CD4-positive, alpha-beta T cell treated with Interleukin-10 for 1 hour (primary cell): ENCODE results near the gene TEAD1.

Source experiments
- DNase-seq: peaks from one replicate; pipeline ENCODE4 v3.0.0-alpha.2; 2020

Gene TEAD1

DNA sequence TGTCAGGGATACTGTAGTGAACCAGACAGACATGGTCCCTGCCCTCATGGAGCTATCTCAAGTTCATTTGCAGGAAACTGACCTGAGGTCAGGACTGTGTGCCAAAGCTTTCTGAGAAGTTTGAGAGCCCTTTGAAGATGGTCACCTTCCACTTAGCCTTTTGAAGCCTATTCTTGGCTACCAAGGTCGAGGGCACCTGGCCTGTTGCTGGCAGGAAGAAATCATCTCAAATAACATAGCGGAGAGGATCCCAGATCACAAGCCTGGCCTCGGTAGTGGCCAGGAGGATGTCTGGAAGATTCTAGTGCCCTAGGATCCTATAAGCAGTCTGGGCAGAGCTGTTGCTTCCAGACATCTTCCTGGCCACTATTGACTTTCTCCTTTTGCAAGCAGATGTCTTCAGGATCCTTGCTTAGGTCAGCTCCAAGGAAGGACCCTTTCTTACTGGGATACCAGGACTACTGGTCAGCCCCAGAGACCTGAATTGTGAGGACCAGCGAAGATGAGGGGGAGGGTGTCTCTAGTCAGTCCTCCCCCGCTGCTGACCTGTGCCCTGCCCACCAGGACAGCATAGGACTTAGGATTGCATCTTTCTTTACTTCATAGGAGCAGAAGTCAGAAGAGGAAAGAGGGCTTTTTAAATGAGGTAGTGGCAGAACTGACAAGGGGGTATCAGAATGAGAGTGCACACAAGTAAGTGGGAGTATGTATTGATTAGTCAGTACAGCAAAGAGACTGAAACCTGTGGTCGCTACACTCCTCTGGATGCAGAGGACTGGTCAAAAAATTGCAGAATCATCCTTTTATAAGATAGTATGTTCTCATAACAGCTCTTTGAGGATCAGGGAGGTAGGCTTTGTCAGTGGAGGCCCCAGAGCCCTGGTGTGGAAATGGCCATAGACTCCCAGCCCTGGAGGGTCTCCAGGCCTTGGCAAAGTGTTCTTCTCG, 94.8 kb downstream of the TEAD1 start:
- DNase-seq: no peak

DNA sequence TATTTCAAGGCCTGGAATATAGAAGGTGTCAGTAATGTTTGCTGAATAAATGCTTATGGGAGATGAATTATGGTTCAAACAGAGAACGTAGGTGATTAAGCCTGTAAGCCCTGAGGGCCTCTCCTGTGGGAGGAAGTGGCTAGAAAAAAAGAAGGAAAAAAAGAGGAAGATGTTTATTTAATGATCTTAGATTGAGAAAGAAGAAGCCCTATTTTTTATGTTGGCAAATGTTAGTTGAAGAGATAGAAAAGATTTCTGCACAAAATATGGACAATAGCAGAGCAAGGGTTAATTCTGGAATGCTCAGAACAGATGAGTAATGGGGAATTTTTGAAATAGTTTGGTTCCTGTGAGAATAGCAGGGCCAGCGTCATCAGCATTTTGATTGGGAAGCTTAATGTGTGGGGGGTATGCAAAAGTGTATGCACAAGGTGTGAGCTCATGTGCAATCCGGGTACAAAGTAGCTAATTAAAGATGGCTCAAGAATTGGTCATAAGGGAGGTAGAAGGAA, 95.7 kb downstream of the TEAD1 start:
- DNase-seq: no peak

DNA sequence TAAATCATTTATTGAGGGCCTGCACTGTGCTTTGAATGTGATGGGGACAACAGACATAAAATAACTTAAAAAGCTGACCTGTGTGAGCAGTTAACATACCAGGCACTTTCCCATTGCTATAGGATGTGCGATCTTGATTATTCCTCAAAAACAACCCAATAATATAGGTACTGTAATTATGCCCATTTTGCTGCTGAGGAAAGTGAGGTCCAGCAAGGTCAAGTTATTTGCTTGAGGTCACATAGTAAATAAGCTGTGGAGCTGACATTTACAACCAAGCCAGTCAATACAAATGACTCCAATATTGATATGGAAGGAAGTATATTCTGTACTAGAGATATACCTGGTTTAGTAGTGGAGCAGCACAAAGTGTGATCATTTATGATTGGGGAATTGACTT, 96.2 kb downstream of the TEAD1 start:
- DNase-seq: no peak

DNA sequence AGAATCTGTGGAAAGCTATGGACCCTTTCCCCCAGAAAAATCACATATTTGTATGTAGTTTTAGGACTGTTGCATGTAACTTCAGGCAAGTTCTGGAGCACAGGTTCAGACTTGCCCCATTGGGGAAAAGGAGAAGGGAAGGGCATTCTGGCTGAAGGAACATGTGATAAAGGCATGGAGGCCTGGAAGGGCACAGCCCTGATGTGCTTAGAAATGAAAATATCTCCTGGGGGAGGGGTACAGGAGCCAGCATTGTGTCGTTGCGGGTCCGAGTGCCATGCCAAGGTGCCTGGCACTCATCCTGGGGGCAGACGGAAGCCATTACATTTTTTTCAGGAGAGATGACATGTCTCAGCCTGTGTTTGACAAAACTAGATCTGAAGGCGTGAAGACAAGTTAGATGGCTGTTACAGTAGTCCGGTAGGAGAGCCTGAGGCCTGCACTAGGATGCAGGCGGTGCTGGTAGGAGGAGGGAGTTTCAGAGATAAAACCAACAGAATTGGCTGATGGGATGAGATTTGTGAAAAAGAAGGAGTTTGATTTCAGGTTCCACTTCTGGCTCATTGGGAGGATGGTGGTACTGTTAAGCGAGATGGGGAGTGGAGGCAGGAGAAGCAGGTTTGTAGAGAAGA, 96.9 kb downstream of the TEAD1 start:
- no peak for DNase-seq

DNA sequence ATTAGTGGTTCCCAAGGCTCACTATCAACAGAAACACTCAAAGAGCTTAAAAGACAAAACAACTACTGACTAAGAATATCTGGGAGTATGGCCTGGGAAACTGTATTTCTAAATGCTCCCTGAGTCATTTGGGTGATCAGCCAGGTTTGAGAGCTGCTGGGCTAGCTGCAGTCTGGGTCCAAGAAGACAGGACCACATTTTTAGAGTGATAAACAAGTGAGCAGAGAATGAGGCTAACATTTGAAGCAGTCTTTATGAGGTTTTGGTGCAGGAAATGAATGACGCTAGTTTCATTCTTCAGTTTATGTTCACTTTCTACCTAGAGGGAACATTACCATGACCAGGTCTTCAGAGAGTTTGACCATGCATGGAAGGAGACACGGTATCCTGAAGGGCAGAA, 97.7 kb downstream of the TEAD1 start:
- DNase-seq: no peak

DNA sequence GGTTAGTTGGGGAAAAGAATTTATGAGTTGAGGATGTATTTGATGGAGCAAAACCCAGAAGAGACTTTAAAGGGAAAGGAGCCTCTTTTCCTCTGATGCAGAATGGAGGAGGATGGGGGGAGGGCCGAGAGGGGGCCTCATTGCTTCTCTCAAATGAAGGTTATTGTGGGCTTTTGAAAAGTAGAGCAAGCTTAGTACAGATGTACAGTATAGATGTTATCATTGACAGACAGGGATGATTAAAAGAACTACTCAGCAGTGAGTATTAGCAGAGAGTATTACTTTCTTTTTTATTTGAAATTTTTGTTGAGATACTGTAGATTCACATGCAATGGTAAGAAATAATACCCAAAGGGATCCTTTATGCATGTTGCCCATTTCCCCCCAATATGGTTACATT, 98.1 kb downstream of the TEAD1 start:
- no peak for DNase-seq

DNA sequence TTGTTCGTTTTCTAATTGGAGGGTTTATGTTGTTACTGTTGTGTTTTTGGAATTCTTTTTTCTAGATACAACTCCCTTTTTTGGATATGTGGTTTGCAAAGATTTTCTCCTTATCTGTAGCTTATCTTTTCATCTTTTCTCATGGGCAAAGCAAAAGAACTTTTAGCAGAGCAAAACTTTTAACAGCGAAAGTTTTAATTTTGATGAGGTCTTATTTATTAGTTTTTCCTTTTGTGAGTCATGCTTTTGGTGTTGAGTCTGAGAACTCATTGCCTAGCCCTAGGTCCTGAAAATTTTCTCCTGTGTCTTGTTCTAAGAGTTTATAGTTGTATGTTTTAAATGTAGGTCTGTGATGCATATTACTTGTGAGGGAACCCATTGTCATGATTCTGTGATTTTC, 99.4 kb downstream of the TEAD1 start:
- DNase-seq: no peak

DNA sequence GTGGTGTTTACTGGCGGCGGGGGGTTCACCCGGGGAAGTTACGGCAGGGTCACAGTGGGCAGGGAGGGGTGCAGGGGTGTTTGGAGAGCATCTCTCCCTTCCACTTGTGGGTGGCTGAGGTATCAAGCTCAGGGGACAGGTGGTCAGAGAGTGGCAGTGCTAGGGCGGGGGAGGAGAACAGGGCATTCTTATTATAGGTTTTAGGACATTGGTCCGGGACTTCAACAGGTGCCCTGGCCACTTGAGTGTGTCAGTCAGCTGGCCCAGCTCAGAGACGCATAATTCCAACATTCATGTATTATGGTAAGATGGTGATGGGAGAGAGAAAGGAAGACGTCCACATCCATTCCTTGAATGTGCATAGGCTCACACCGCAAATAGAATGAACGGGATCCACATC, 101.7 kb downstream of the TEAD1 start:
- no peak for DNase-seq

DNA sequence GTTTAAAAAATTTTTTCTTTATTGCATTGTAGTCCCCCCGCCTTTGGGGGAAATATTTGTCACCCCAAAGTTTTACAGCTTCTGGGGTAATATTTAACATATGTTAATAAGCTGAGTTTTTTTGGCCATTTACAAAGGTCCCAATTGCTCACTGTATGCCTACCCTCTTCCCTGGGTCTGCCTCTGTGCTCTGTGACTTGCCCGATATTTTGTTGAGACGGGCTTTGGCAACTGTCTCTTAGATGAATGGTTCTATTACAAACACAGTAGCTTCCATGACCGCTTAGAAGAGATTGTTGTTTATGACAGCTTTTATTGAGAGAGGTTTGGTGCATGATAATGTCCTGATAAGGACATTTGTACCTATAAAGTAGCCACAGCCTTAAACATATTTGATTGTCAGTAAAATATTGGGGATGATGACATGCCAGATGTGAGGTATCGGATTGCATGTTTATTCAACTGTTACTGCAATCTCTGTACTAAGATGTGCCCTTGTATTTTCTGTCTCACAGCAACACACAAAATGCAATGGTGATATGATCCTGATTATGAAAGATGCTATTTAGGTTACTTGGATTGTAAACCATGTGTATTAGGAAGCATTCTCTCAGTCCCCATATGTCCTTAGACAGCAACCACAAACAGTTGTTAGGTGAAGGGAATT, 103.1 kb downstream of the TEAD1 start:
- DNase-seq: no peak

DNA sequence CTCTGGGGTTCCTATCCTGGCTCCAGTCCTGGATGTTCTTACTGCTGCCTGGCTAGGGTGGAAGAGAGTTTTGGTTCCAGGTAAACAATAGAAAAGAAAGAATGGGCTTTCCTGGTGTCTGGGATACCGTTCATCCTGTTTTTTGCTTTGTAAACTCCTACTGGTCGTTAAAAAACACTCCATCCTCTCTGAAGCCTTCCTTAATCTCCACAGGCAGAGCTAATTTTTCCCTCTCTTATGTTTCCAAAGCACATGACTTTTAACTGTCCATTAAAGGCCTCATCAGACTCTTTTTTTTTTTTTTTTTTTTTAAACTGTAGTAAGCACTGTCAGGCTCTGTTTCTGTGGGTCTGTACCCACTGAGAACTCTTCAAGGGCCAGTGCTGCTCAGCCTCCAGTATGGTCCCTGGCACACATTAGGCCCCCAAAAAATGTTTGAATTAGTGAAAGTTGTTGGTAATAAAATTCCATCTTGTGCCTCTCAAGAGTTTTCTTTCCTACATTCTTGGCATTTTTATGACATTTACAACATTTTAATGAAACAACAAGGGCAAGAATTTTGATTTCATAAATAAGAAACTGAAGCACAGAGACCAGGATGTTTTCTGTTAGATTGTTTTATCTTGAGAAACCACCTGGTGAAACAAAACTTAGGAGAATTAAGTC, 104.2 kb downstream of the TEAD1 start:
- DNase-seq: no peak

DNA sequence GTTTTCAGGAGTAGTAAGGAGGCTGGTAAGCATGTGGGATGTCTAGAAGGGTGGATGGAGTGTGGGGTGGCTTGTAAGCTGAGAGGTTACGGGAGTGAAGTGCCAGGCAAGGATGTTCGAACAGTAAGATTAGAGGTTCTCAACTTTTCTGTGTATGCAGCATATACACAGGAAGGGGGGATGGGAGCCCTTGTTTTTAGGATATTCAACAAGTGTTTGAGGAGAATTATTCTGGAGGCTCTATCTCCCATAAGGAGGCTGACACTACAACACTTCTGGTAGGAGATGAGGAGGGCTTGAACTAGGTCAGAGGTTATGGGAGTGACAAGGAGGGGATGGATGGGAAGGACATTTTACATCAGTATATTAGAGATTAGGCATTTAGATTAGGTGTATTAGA, 109.5 kb downstream of the TEAD1 start:
- no peak for DNase-seq

DNA sequence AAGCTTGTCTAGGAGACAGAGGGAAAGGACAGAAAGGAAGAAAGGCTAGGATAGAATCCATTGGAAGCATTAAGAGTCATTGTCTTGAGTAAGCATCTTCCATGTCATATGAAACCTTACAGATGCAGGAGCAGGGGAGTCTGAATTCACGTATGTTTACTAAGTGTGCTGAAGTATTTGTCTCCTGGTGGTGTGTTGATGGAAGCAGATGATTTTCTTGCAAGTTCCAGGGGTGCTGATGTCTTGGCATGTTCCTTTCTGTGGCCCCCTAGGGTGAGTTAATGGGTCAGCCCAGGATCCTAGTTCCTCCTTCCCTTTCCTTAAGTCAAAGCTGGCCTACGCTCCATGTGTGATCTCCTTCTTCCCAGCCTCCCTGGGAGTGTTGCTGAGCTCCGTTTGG, 110.2 kb downstream of the TEAD1 start:
- DNase-seq: no peak

DNA sequence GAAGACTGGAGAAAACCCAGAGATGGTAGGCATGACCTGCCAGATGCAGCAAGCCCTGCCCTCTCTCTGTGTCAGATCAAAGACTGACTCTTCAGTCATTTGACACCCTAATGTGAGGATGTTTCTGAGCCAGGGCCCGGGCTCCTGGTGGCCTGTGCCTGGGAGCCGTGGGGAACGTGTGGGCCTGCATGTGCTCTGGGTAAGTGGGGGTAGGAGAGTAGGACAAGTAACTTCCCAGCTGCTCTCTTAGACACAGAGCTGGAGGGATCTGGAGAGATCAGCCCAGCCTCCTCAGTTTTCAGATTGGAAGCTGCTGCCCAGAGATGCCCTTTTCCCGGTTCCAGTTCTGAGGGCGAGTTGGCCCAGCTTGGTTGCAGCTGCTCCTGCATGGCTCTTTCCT, 110.8 kb downstream of the TEAD1 start:
- DNase-seq: no peak

DNA sequence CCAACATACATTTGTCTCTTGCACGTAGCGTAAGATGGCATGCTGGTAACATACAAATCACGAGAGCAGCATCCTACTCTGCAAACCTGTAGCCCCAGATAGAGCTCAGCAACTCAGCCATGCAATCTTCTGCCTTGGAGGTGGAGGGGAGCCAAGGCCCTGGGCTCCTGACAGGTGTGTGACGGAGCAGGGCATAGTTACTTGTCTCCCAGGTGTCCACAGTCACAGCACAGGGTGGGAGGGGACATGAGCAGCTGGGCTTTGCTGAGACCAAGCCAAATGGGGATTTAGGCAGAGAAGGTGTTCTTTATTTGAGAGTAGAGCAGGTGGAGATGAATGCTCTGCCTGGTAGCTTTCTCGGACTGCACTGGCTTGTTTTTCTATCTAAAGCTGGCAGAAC, 111.7 kb downstream of the TEAD1 start:
- no peak for DNase-seq

DNA sequence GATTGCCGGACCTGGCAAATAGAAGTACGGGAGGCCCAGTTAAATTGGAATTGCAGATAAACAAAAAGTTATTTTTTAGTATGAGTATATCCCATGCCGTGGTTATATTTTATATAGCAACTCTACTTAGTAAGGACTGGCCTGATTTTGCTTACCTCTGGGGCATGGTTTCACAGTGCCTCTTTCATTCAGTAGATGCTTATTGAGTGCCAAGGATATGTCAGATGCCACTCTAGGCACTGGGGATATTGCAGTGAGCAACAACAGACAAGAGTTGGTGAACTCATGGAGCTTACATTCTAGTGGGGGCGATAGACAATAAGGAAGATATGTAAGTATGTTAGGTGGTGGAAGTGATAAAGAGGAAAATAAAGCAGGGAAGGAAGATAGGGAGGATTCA, 112.2 kb downstream of the TEAD1 start:
- no peak for DNase-seq

DNA sequence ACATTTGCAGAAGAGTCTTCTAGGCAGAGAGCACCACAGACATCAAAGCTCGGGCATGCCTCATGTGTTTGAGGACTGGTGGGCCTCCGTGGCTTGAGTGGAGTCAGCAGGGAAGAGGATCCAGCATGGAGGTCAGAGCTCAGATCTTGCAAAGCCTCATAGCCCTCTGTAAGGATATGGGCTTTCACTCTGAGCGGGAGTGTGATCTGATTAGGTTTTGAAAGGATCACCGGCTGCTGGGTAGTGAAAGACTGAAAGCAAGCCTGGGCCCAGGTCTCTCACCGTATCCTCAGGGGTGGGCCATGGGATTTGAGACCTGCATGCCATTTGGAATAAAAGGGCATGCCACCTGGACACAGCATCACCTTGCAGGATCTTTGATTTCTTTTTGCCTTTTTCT, 112.7 kb downstream of the TEAD1 start:
- DNase-seq: no peak

DNA sequence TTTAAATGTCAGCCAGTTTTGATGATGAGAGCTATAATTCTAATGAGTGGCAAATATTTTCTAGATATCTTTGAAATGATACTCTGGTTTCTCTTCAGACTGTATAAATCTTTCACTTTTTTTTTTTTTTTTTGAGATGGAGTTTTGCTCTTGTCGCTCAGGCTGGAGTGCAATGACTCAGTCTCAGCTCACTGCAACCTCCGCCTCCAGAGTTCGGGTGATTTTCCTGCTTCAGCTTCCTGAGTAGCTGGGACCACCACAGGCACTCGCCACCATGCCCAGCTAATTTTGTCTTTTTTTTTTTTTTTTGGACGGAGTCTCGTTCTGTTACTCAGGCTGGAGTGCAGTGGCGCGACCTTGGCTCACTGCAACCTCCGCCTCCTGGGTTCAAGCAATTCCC, 113.6 kb downstream of the TEAD1 start:
- DNase-seq: no peak

DNA sequence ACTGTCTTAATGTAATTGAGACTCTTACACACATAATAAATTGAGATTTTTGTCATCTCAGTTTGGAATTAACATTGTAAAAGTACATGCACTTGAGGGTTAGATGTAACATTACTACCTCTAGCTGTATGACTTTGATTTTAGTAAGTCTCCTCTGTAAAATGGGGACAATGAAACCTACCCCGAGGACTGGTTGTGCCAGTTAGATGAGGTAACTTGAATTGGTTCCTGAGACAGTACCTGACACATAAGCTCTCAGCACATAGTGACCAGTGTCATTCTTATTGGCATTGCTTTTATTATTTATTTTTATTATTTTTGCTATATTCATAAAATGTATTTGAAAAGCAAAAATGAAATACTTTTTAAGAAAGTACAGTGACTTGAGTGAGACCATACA, 114.8 kb downstream of the TEAD1 start:
- no peak for DNase-seq

DNA sequence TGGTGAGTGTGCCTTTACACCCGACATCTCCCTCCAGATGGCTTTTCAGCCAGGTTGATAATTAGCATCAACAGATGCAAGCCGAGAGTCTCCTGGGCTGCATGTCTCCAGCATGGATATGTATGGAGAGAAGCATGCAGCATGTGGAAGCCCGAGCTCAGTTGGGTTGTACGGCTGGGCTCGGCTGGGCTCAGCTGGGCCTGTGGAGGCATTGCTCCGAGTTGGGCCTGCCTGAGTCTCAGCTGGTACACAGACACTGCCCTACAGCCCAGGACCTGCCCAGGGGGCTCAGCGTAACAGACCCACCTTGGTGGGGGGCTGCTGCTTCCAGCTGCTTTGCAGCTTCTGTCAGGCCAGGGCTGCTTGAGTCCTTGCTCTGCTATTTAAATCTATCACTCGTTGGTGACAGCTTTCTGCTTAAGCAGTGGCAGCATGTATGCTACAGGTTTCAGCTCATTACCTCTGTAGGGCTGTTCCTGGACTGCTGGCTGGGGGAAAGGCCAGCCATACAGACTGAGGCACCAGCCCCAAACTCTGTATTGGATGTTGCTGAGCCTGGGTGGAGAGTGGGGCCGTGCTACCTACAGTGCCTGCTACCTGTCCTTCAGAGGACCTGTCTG, 115.5 kb downstream of the TEAD1 start:
- DNase-seq: no peak

DNA sequence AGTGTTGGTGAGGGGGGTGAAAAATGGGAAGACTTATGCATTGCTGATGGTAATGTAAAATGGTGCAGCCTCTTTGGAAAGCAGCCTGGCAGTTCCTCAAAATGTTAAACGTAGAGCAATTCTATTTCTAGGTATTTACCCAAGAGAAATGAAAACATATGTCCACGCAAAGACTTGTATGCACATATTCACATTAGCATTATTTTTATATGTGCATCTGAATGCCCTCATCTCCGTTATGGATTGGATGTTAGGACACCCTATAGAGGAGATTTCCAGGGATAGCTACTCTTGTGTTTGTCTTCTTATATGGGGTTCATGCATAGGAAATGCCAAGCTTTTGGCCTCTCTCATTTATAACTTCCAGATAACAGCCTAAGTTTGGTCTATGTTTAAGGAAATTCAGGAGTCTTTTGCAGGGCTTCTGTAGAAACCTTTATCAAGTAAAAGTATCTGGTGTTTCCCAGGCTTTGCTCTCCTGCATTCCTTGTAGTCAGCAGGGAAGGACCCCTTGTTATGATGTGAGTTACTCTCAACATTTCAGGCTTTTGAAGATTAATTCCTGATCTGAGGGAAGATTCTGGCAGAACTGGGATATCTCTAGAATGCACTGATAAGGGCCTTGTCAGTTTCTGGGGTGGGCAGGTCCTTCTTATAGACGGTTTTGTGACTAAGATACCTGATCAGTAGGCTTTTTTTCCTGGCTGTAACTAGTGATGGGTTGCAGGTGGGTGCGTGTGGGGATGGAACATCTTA, 116.8 kb downstream of the TEAD1 start:
- no peak for DNase-seq

DNA sequence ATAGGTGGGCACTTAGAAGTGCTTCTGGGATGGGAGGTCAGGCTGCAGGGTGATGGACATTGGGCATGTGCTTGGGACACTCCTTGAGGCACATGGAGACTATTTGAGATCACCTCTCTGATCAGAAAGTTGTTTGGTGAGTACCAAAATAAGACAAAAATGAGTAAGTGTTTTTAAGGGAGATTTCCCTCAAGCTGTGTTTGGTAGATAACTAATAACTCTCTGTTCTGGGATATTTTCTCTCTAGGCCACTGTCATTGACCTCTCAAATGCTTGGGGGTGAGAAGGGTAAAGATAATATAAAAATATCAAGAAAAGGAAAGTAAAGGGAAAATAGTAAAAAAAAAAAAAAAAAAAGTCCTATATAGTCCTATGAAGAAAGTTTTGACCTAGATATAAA, 117.8 kb downstream of the TEAD1 start:
- DNase-seq: no peak

DNA sequence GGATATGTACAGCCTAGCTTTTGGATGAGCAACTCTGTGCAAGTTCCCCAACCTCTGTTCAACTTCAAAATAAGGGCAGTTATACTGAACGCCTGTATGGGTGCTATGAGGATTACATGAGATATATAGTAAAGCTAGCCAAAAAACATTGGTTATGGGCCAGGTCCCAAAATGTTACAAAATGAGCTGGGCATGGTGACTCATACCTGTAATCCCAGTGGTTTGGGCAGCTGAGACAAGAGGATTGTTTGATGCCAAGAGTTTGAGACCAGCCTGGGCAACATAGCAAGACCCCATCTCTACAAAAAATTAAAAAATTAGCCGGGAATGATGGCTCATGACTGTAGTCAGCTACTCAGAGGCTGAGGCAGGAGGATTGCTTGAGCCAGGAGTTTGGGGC, 118.4 kb downstream of the TEAD1 start:
- DNase-seq: no peak
